Lung (tissue), 12 donors: ENCODE measurements around the gene SND1. TPM values are rescaled to one million over a fixed set of nuclear protein-coding genes. Genes with fewer than 3 reads are reported as not detected.

ENCODE experiments used
- ATAC-seq: fragments of 200-7000 bp; cut with Tn5 transposase; one replicate; pipeline ENCODE4 v1.9.1; 2020; ENCODE audit warnings: moderate number of reproducible peaks; ENCODE audit not compliant: insufficient read depth, low FRiP score
- DNase-seq, 3 donors: peaks; one replicate each; pipeline ENCODE4 v3.0.0-alpha.2; 2013 to 2017
- H3K27ac ChIP-seq, 2 donors: one replicate each; pipeline ENCODE4 v1.5.1; 2013; ENCODE audit warnings: mild to moderate bottlenecking in 2 of 2, moderate library complexity in 2 of 2, control low read depth in 1 of 2, inconsistent platforms in 1 of 2, low read depth in 1 of 2, low read length in 1 of 2
- H3K27me3 ChIP-seq, 3 donors: one replicate each; pipeline ENCODE4 v1.5.1; 2013; ENCODE audit warnings: low read length in 2 of 3; ENCODE audit not compliant: control insufficient read depth in 3 of 3, insufficient read depth in 3 of 3
- H3K36me3 ChIP-seq, 4 donors: one replicate each; pipeline ENCODE4 v1.5.1; 2013; ENCODE audit warnings: low read length in 4 of 4, mild to moderate bottlenecking in 1 of 4, moderate library complexity in 1 of 4; ENCODE audit not compliant: control insufficient read depth in 4 of 4, insufficient read depth in 4 of 4
- H3K4me1 ChIP-seq, 5 donors: one replicate each; pipeline ENCODE4 v1.5.1; 2013; ENCODE audit warnings: low read length in 5 of 5, mild to moderate bottlenecking in 2 of 5, moderate library complexity in 1 of 5; ENCODE audit not compliant: control insufficient read depth in 5 of 5, insufficient read depth in 5 of 5
- H3K4me3 ChIP-seq: one replicate; pipeline ENCODE4 v1.5.1; 2013; ENCODE audit warnings: mild to moderate bottlenecking, control low read depth, moderate library complexity
- H3K9ac ChIP-seq, 2 donors: one replicate each; pipeline ENCODE4 v1.5.1; 2013; ENCODE audit warnings: low read length in 2 of 2, control low read depth in 1 of 2; ENCODE audit not compliant: insufficient read depth in 1 of 2
- H3K9me3 ChIP-seq, 4 donors: one replicate each; pipeline ENCODE4 v1.5.1; 2013; ENCODE audit warnings: low read length in 3 of 4, mild to moderate bottlenecking in 1 of 4, moderate library complexity in 1 of 4; ENCODE audit not compliant: control insufficient read depth in 4 of 4, insufficient read depth in 3 of 4
- whole genome bisulfite sequencing, 2 donors: extraction: QIAGEN DNeasy Blood & Tissue Kit; methylation state at CpG; one replicate each; pipeline ENCODE4 v1.1.7; 2013; 5-methylcytosine and 5-hydroxymethylcytosine counted together
- polyA plus RNA-seq, 2 donors: library from polyadenylated mRNA; stranded (reverse); fragments of 200-250 nt; gene quantifications; one replicate each; pipeline ENCODE4 v1.2.1, GENCODE V29; 2013
- total RNA-seq, 2 donors: library from RNA; depleted of rRNA in 1 of 2; stranded (reverse); fragments of >200 nt in 1 of 2; gene quantifications; one replicate each; pipeline ENCODE4 v1.2.1, GENCODE V29; 2014 to 2021
- TF ChIP-seq, protein P1 (sequence below): IDR thresholded peaks from 2 replicates; pipeline ENCODE4 v1.5.1; 2012; ENCODE audit warnings: mild to moderate bottlenecking; ENCODE audit errors: control extremely low read depth, extremely low read depth
- donor health status: control.
- donor health status: control.
- donor health status: Bipolar disorder and iron deficiency.
- donor health status: healthy.
- donor health status: DM: yes; HTN: yes; CAD: no.

SND1 gene
- total and polyA plus RNA-seq, 4 donors, result 94.5 to 210 (median 137) TPM

DNA sequence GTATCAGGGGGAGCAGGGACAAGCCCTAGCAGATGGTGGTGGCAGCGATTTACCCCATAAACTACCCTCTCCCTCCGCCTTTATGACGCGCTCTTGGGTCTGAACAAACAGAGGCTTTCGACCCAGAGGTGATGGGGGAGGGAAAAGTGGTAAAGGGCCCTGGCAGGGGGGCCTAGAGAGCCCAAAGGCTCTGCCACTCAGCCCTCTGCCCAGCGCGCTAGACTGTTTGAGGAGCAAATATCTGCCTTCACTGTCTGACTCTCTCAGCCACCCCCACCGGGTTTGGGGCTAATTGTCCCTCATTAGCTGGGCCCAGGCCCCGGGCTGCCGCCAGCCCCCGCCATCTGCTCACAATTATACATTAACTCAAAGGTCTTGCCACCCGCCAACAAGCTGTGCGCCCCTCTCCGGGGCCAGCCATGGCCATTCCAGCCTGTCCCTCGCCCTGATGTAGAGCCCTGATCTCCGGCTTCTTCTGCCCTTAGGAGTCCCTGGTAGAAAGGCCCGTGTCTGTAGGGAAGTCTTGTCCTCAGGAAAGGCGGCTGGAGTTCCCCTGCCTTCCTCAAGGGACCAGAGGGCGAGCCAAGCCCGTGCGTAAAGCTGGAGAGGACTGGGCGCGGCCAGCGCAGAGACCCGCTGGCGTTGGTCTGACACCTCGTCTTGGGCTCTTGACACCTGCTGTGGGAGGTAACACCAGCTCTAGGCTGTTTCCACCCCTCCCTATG, 32.2 kb upstream of the SND1 start:
- peaks cover 13 to 59% (median 16%) of the 10 kb centered on the region in 3 donors for H3K27me3 ChIP-seq
- no peaks in the 10 kb centered on the region for H3K4me1 ChIP-seq
- TF ChIP-seq, protein P1, sequence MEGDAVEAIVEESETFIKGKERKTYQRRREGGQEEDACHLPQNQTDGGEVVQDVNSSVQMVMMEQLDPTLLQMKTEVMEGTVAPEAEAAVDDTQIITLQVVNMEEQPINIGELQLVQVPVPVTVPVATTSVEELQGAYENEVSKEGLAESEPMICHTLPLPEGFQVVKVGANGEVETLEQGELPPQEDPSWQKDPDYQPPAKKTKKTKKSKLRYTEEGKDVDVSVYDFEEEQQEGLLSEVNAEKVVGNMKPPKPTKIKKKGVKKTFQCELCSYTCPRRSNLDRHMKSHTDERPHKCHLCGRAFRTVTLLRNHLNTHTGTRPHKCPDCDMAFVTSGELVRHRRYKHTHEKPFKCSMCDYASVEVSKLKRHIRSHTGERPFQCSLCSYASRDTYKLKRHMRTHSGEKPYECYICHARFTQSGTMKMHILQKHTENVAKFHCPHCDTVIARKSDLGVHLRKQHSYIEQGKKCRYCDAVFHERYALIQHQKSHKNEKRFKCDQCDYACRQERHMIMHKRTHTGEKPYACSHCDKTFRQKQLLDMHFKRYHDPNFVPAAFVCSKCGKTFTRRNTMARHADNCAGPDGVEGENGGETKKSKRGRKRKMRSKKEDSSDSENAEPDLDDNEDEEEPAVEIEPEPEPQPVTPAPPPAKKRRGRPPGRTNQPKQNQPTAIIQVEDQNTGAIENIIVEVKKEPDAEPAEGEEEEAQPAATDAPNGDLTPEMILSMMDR, result no peak
- DNase-seq (no peak), ATAC-seq (peak; percentile 20)
- H3K36me3 ChIP-seq, result no peaks in the 10 kb centered on the region
- no peaks in the 10 kb centered on the region for H3K9me3 ChIP-seq
- WGBS, 2 donors, result 11 to 14% methylated on average over 27 of the region's 27 CpGs
- no peak overlapping the region for H3K27ac ChIP-seq
- no peak overlapping the region for H3K9ac ChIP-seq
- no peak overlapping the region for H3K4me3 ChIP-seq

DNA sequence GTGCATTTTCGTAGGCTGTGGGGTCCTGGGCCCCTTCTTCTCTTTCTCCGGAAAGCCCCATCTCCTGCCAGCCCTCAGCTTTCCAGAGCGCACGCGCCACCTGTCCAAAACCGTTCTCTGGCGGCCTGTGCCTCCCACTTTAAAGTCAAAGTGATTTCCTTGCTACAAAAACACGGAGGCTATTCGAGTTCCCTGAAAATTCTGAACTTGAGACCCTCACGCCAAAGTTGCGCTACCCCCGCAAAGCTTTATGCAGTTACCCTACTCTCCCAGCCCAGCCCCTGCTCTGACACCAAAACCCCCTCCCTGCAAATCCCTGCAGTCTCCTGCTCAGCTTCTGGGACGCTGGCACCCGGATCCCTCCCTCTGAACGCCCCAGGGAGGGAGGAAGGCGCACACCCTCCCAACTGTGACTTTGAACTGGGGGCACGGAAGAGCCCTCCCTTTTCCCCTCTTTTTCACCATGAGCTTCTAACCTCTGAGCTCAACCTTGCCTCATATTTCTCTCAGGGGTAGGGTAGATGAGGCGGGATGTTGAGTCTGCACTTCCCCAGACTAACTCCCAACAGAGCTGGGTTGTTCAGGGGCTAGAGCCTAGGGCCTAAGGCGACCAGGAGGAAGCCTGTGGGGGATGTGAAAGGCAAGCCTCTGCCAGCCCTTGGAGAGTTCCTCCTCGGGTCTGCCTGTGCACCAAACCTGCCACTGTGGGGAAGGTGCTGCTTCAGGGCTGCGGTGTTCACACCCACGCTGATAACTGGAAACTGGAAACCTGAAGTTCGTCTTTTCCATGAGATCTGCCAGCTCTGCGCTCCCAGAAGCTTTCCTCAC, 31.4 kb upstream of the SND1 start:
- Histone ChIP-seq H3K27me3 (peaks cover 13 to 56% (median 16%) of the 10 kb centered on the region in 3 donors), H3K4me1 (no peaks in the 10 kb centered on the region), H3K9me3 (no peaks in the 10 kb centered on the region), H3K9ac (no peak overlapping the region), H3K4me3 (no peak overlapping the region), H3K27ac (no peak overlapping the region), H3K36me3 (no peaks in the 10 kb centered on the region)
- ATAC-seq (no peak), DNase-seq (no peak)
- TF ChIP-seq, protein P1, result no peak
- WGBS, 2 donors, result 5% methylated on average over 24 of the region's 24 CpGs

DNA sequence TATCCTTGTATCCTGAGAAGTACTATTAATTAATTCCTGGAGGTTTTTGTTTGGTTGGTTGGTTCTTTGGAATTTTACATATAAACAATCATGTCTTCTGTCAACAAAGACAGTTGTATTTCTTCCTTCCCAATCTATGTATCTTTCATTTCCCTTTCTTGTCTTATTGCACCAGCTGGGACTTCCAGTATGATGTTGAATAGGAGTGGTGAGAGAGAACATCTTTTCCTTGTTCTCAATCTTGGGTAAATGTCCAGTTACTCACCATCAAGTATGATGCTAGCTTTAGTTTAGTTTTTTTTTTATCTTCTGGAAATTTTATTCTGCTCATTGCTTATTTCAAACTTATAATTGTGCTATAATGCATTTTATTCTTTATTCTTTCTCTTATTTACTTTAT, 26.7 kb upstream of the SND1 start:
- Histone ChIP-seq H3K9ac (no peak overlapping the region), H3K27me3 (peaks cover under 1 to 23% (median 9%) of the 10 kb centered on the region in 3 donors), H3K4me3 (no peak overlapping the region), H3K4me1 (no peaks in the 10 kb centered on the region), H3K36me3 (no peaks in the 10 kb centered on the region), H3K27ac (no peak overlapping the region), H3K9me3 (no peaks in the 10 kb centered on the region)
- TF ChIP-seq, protein P1, result no peak
- DNase-seq (no peak), ATAC-seq (no peak)
